Right renal pelvis (tissue), 4 donors: ENCODE results near the gene ARF6. TPM values are rescaled to one million over a fixed set of nuclear protein-coding genes. Genes with fewer than 3 reads are reported as not detected.
A peak's percentile ranks its signal among the peaks of the same experiment; 100 is the strongest.
"Not testable (repeated sequence)": the region's sequence is repeated elsewhere in the genome, so short reads cannot be mapped to it uniquely, and the experiment has no call there.

Experiments used
- DNase-seq, 4 donors: peaks; one replicate each; pipeline ENCODE4 v3.0.0-alpha.2; 2013; ENCODE audit warnings: low read depth in 4 of 4, low spot score in 3 of 4, missing footprints in 1 of 4
- polyA plus RNA-seq, 4 donors: library from polyadenylated mRNA; unstranded; fragments of 120-200 nt; gene quantifications; one replicate each; pipeline ENCODE4 v1.2.1, GENCODE V29; 2013; ENCODE audit not compliant: insufficient read length in 4 of 4

The ARF6 gene
- polyA plus RNA-seq, 4 donors: 88.6 to 112 (median 103) TPM

DNA sequence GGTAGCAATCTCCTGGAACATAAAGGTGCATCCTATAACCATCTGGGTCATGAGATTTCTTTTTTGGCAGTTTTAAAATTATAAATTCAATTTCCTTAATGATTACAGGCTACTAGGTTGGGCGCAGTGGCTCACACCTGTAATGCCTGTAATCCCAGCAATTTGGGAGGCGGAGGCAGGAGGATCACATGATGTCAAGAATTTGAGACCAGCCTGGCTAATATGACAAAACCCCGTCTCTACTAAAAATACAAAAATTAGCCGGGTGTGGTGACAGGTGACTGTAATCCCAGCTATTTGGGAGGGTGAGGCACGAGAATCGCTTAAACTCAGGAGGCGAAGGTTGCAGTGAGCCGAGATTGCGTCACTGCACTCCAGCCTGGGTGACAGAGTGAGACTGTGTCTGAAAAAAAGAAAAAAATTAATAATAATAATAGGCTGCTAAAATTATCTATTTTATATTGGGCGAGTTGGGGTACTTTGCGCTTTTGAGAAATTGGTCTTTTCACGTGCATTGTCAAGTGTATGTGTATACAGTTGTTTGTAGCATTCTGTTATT is 17.2 kb upstream of the ARF6 start:
- no peak for DNase-seq

DNA sequence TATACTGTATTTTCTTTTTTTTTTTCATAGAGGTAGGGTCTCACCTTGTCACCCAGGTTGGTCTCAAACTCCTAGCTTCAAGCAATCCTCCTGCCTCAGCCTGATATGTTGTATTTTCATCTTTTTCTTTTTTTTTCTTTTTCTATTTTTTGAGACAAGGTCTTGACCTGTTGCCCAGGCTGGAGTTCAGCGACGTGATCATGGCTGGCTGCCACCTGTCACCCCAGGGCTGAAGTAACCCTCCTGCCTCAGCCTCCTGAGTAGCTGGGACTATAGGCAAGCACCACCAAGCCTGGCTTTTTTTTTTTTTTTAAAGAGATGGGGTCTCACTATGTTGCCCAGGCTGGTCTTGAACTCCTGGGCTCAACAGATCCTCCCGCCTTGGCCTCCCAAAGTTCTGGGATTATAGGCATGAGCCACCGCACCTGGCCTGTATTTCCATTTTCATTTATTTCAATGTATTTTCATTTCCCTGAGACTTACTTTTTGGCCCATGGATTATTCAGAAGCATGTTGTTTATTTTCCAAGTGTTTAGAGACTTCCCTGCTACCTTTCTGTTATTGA is 16.2 kb upstream of the ARF6 start:
- DNase-seq: no peak

DNA sequence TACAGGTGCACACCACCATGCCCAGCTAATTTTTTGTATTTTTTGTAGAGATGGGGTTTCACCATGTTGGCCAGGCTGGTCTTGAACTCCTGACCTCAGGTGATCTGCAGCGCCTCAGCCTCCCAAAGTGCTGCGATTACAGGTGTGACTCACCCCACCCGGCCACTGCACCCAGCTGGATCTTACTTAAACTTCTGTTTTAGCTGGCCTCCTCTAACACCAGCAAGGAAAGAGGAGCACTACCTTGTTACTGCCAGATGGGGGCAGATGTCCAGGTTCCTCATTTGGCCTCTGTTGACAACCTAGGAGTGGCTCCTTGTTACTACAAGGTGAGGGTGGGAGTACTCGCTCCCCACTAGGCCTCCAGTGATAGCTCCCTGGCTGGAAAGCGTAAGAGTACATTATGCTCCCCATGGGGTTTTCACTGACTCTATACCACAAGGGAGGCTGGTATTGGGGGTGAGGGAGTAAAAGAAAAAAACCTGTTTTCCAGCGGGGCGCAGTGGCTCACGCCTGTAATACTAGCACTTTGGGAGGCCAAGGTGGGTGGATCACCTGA is 13.2 kb upstream of the ARF6 start:
- no peak for DNase-seq

DNA sequence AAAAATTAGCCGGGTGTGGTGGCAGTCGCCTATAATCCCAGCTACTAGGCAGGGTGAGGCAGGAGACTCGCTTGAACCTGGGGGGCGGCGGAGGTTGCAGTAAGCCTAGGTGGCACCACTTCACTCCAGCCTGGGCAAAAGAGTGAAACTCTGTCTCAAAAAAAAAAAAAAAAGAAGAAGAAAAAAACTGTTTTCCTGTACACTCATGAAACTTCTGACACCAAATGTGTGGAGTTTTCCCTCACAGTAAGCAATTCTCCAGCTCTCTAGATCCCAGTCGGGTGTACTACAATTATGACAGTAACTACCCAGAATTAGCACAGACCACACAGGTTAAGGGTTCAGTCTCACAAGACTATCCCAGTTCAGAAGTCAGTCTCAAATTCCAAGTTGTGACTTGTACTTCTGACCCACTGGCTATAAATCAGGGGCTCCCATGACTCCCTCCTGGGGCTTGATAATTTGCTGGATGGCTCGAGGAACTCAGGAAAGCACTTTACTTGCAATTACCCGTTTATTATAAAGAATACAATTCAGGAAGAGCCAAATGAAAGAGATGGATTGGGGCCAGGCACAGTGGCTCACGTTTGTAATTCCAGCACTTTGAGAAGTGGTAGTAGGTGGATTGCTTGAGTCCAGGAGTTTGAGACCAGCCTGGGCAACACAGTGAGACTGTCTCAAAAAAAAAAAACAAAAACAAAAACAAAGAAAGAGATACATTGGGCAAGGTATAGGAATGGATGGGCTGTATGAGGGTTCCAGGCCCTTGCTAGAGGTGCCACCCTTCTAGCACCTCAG is 12.4 kb upstream of the ARF6 start:
- DNase-seq: no peak

DNA sequence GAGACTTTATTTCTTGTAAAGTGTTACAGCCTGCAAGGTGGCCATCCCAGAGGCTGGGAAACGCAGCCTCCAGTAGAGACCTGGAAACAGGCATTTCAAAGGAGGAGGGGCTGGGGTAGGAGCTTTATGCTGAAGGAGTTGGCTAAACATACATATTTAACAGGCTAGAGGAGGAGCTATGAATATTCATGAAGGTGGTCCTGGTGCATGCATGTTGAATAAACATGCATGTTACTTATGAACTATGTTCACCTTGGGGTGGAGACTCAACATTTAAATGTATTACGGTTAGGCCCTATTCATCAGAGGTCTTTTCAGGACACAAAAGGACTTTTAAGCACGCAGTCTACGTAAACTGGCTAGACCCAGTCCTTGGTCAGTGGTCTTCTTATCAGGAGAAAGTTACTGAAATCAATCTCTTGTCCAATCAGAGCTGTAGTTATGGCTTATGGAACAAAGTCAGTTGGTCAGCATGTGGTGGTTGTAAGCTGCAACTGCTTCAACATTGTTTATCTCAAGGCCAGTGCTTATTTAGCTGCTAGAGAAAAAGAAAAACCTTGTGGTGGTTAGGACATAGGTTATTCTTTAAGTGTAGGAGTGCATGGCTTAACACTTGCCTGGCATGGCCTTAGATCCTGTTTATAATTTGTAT is 11.4 kb upstream of the ARF6 start:
- DNase-seq: no peak

DNA sequence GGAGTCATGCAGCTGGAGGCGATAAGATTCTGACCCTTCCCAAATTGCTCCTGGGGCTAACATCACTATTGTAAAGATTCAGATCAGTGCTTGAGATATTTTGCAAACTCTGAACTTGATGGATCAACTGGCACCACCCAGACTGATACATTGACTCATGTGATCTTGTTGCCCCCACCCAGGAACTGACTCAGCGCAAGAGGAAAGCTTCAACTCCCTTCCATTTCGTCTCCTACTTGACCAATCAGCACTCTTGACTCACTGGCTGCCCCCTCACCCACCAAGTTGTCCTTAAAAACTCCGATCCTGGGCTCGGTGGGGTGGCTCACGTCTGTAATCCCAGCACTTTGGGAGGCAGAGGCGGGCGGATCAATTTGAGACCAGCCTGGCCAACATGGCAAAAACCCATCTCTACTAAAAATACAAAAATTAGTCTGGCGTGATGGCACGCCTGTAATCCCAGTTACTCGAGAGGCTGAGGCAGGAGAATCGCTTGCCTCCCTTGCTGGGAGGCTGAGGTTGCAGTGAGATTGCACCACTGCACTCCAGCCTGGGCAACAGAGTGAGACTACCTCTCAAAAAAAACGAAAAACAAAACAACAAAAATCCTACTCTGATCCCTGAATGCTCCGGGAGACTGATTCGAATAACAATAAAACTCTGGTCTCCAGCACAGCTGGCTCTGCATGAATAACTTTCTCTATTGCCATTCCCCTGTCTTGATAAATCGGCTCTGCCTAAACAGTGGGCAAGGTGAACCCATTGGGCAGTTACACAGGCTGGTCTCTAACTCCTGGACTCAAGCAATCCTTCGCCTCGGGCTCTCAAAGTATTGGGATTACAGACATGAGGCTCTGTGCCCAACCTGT is 9.8 kb upstream of the ARF6 start:
- no peak for DNase-seq

DNA sequence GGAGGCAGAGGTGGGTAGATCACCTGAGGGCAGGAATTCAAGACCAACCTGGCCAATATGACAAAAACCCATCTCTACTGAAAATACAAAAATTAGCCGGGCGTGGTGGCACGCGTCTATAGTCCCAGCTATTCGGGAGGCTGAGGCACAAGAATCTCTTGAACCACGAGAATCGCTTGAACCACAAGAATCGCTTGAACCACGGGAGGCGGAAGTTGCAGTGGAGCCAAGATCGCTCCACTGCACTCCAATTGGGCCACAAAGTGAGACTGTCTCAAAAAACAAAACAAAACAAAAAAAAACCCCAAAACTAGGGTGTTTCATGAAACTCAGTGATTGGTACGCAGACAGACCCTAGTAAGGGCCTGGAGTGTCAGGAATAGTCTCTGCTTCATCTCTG is 6.4 kb upstream of the ARF6 start:
- DNase-seq: no peak

DNA sequence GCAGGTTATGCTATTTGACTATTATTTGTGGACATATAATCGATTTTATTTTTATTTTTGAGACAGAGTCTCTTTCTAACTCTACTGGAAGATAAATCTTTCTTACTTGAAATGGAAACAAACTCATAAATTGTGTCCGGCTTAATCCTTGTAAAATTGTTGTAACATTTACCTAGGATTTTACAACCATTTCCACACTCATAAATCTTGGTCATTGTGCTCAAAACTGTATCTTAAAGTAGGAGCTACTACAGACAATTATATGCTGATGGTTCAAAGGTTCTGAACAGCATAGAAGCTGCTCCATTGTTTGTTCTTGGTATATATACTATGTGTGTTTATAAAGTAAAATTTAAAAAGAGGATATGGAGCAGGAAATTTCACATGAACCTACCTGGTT is 4.6 kb upstream of the ARF6 start:
- DNase-seq: no peak

DNA sequence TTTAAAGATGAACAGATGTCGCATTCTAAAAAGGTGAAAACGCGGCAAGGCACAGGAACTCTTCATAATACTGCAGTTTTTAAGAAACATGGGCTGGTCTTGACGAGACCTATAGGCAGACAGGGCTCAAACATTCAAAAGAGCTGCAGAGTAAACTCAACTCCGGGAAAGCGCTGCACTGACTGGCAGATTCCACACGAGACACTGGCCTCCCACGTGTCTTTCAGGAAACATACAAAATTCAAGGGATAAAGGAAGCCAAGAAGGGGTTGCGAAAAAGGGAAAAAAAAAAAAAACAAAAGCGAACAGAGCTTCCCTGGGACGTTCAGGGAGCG is 614 bp upstream of the ARF6 start:
- DNase-seq: peak in 2 of 4 donors; percentile 67 to 83

DNA sequence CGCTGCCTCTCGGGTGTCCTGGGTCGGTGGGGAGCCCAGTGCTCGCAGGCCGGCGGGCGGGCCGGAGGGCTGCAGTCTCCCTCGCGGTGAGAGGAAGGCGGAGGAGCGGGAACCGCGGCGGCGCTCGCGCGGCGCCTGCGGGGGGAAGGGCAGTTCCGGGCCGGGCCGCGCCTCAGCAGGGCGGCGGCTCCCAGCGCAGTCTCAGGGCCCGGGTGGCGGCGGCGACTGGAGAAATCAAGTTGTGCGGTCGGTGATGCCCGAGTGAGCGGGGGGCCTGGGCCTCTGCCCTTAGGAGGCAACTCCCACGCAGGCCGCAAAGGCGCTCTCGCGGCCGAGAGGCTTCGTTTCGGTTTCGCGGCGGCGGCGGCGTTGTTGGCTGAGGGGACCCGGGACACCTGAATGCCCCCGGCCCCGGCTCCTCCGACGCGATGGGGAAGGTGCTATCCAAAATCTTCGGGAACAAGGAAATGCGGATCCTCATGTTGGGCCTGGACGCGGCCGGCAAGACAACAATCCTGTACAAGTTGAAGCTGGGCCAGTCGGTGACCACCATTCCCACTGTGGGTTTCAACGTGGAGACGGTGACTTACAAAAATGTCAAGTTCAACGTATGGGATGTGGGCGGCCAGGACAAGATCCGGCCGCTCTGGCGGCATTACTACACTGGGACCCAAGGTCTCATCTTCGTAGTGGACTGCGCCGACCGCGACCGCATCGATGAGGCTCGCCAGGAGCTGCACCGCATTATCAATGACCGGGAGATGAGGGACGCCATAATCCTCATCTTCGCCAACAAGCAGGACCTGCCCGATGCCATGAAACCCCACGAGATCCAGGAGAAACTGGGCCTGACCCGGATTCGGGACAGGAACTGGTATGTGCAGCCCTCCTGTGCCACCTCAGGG is 679 bp downstream of the ARF6 start:
- DNase-seq: no peak

DNA sequence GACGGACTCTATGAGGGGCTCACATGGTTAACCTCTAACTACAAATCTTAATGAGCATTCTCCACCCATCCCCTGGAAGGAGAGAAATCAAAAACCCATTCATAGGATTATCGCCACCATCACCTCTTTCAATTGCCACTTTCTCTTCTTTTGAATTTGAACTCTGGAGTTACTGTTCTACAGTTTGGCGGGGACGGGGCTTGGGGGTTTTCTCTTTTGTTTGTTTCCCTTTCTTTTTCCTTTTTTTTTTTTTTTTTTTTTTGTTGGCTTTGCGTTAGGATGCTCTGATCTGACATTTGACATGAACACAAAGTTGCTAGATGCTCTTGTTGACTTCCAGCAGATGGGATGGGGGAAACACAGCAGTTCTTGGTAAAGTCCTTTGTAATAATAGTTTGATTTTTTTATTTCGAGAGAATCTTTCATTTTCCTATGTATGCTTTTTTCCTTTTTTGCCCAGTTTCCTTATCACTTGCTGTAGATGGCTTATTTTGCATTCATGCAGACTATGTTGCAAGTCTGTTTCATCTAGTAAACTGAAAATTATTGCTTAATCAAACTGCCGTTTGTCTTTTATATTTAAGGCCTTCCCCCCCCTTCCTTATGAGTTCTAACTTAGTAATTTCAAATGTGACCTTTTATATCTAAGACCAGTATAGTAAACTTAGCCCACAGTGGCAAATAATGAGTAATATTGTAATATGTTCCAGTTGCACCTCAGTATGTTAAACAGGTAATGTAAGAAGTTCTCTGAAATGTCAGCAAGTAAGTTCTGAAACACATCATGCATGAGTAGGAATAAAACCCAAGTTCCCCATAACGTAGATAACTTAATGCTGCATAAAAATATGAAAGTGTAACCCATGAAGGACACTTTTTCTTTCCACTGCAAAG is 1.6 kb downstream of the ARF6 start:
- DNase-seq: not testable (repeated sequence)

DNA sequence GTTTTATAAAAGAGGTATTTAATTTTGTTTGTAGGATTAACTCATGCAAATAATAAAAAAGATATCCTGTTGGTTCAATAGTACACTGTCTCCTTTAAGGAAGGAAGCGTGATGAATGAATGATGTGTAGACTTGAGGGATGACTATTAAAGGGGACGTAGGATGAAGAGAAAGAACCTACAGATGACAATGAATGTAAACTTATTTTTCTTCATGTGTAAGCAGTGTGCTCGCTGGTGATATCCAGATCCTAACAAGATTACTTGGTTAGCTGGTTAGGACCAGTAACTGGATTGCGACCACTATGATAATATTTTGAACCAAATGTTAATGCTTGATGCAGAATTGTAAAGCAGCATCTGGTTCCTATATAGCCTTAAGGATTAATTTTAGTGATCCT is 2.6 kb downstream of the ARF6 start:
- DNase-seq: no peak

DNA sequence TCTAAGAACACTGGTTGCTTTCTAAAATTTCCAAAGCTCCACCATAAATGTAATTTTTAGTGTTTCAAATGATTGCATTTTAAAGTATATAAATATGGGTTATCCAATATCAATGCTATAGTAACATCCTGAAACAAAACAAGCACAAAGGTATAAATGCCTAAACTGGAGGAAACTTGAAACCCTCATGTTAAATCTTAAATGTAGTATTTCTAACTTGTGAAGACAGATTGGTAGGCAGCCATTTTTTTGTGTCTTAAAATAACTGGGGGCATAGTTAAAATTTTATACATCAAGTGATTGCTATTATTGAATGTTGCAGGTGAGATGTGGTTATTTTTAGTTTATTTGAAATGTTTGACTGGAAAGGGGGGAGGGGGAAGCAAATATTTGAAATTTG is 3.4 kb downstream of the ARF6 start:
- DNase-seq: not testable (repeated sequence)

DNA sequence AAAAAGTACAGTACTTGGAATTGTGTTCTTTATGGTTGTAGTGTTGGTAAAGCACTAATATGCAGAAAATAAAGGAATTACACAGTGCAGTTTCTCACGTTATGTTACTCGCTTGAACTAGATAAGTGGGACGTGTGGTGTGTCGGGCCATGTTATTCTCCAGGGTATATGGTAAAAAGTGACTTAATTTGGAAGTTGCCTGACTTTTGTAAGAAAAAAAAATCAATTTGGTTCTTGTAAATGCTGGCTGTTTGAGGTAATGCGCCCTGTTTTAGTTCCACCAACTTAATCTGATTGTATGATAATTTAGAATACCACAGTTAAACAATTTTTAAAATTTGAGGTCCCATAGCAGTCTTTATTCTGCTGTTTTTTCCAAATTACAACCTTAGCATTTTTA is 4.1 kb downstream of the ARF6 start:
- no peak for DNase-seq

DNA sequence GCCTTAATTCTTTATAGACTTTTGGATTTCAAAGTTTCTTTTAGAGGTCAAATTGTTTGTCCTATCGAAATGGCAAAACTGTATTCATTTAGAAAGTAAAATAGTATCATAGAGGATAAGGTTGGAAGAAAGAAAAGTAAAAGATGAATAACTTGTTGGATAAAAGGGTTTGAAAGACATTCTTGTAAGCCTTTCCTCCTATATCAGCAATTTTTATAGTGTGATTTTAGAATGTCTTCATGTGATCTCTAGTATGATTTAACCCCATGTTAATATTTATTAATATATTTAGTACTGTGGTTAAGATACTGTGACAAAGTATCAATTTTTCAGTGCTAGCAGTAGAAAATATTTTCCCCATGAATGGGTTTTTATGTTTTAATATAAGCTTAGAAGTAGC is 4.5 kb downstream of the ARF6 start:
- no peak for DNase-seq

DNA sequence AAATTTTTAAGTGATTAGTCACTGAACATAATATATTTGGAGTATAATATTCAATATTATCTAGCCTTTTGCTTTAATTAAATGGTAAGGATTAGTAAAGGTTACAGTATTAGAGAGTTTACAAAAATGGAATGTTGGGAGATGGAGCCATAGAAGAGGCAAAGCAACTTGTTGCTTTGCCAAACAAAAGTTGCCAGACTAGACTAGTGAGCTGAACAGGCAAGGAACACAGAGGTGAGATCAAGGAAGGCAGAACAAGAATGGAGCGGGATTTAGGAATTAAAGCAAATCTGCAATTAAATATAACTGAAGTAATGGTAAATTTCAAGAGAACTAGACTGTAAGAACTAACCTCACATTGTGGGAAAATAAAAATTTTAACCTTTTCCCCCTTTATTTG is 5.1 kb downstream of the ARF6 start:
- no peak for DNase-seq

DNA sequence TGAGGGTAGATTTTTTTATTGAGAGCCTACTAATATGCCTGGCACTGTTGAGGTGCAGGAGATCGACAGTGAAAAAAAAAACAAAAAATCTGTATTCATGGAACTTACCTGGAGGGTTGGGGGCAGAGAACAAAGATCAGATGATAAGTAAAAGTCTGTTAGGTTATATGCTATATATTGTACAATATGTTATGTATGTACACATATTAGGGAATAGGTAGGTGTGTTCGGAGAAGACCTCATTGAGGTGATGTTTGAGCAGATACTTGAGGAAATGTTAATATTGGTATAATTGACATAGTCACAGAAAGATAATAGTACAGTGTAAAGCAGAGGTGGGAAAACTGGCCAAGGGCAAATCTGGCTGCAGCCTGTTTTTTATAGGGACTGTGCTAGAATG is 5.6 kb downstream of the ARF6 start:
- no peak for DNase-seq

DNA sequence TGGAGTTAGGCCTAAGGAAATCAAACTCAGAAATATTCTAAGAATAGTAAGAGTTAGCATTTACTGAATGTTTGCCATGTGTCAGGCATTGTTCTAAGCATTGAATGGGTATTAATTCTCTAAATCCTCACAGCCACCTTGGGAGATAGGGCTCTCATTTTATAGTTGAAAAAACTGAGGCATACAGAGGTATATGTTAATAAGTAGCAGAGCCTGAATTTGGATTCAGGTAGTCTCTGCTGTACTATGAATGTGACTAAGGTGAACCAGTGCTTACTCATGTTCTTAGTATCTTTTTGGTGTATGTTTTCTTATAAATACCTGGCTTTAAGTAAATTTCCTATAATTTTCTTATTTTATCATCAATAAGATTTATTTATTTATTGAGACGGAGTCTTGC is 8.1 kb downstream of the ARF6 start:
- DNase-seq: no peak
